NB4 (cell line): Measurements from ENCODE around the gene OR2M7.

Experiments
- DNase-seq: peaks from one replicate; pipeline ENCODE4 v3.0.0; 2010; ENCODE audit warnings: low read depth
- H3K4me3 ChIP-seq: one replicate; pipeline ENCODE4 v1.5.1; 2011; ENCODE audit warnings: mild to moderate bottlenecking, low read depth, low read length, moderate library complexity
- CTCF ChIP-seq: IDR thresholded peaks from one replicate; pipeline ENCODE4 v1.5.1; 2012; ENCODE audit warnings: low read depth, low read length
- MAX ChIP-seq: IDR thresholded peaks from 2 replicates; pipeline ENCODE4 v1.6.1; 2011; ENCODE audit warnings: low read depth, low read length
- MYC ChIP-seq: IDR thresholded peaks from 2 replicates; pipeline ENCODE4 v1.6.1; 2011; ENCODE audit warnings: low read depth, low read length
- POLR2A ChIP-seq: IDR thresholded peaks from 2 replicates; pipeline ENCODE4 v1.6.1; 2011; ENCODE audit warnings: mild to moderate bottlenecking; ENCODE audit not compliant: insufficient read length; ENCODE audit errors: extremely low read depth

OR2M7 gene

GRCh38 chr1:248303324-248303723 lies 21.0 kb downstream of the OR2M7 start, which contains the start of gene OR2T12:
Gene OR2T12 (minus strand): TSS chr1:248303424. CDS start chr1:248295578, 7,846 bp downstream.
- H3K4me3 ChIP-seq: no peak within 1 kb of the TSS
- DNase-seq: no peak
- TF ChIP-seq MYC: no peak
- TF ChIP-seq CTCF: no peak
- TF ChIP-seq POLR2A: no peak
- TF ChIP-seq MAX: no peak

- DNase-seq: peak; percentile 77
- no peak; the same call in 1 of the 2 replicates for TF ChIP-seq MAX
- no peak for TF ChIP-seq CTCF
- TF ChIP-seq POLR2A: no peak
- no peak for TF ChIP-seq MYC
- H3K4me3 ChIP-seq: no peak overlapping the region
Observed at GRCh38 chr1:248288391-248288790, 36.0 kb downstream of the OR2M7 start.

- TF ChIP-seq MAX (no peak), MYC (no peak), POLR2A (no peak), CTCF (no peak)
- no peak within 1 kb of the TSS for H3K4me3 ChIP-seq
- DNase-seq: no peak
Observed at GRCh38 chr1:248277876-248278275, 46.5 kb downstream of the OR2M7 start, which contains the start of gene OR2T33. Gene OR2T33 (minus strand): TSS chr1:248277976. CDS start chr1:248273814, 4,162 bp downstream.
